Activated T-helper 1 cell treated with Interleukin-2 at 50 U/mL for 16 hours (primary cell): ENCODE data around the gene SNX32.
A peak's percentile ranks its signal among the peaks of the same experiment; 100 is the strongest.

Experiments
- DNase-seq: peaks from one replicate; pipeline ENCODE4 v3.0.0-alpha.2; 2020; ENCODE audit warnings: low read depth

SNX32 gene

GRCh38 chr11:65857500-65857852 is 23.7 kb downstream of the SNX32 start:
- DNase-seq = peak; percentile 53

GRCh38 chr11:65857853-65858680 is 24.3 kb downstream of the SNX32 start, which contains the start of gene CFL1:
TSS of gene CFL1 (minus strand) at chr11:65858180. CDS start at chr11:65858099, 81 bp downstream.
- DNase-seq = peak; percentile 97

- no peak for DNase-seq
Measured at GRCh38 chr11:65858681-65859087, 24.9 kb downstream of the SNX32 start.

- DNase-seq = peak; percentile 91
Measured at GRCh38 chr11:65859095-65859811, 25.5 kb downstream of the SNX32 start.

- no peak for DNase-seq
Measured at GRCh38 chr11:65859812-65860277, 26.1 kb downstream of the SNX32 start.

- peak; percentile 93 for DNase-seq
Measured at GRCh38 chr11:65860278-65861164, 26.8 kb downstream of the SNX32 start, which contains the start of gene MUS81. TSS of gene MUS81 (plus strand) at chr11:65860433. CDS start at chr11:65860754, 321 bp downstream.

- DNase-seq = no peak
Measured at GRCh38 chr11:65861165-65861505, 27.4 kb downstream of the SNX32 start.

GRCh38 chr11:65861533-65862183 is 27.9 kb downstream of the SNX32 start:
- no peak for DNase-seq

GRCh38 chr11:65862191-65862735 is 28.5 kb downstream of the SNX32 start:
- no peak for DNase-seq

GRCh38 chr11:65862941-65863888 is 29.5 kb downstream of the SNX32 start:
- DNase-seq = no peak

- no peak for DNase-seq
Measured at GRCh38 chr11:65863889-65864705, 30.3 kb downstream of the SNX32 start.

GRCh38 chr11:65864706-65865471 is 31.1 kb downstream of the SNX32 start:
- no peak for DNase-seq

GRCh38 chr11:65865550-65866172 is 31.9 kb downstream of the SNX32 start:
- DNase-seq = no peak

GRCh38 chr11:65866509-65867283 is 32.9 kb downstream of the SNX32 start:
- no peak for DNase-seq

- no peak for DNase-seq
Measured at GRCh38 chr11:65867284-65868071, 33.7 kb downstream of the SNX32 start.

GRCh38 chr11:65868076-65868667 is 34.4 kb downstream of the SNX32 start:
- DNase-seq = no peak
